Adrenal gland (tissue), 5 donors: ENCODE results near the gene TACC2.

Experiments used
- POLR2A ChIP-seq, 2 donors: fragments of 450-650 bp; IDR thresholded peaks; one replicate each; pipeline ENCODE4 v1.6.1; 2017; ENCODE audit warnings: antibody characterized with exemption in 2 of 2, mild to moderate bottlenecking in 2 of 2, moderate library complexity in 1 of 2
- TF ChIP-seq, protein P1 (sequence below), 6 experiments: fragments of 450-650 bp in 4 of 6; fragments of 200-600 bp in 2 of 6; sonication (generic) in 1 of 6; IDR thresholded peaks; 1 replicate in 5 of 6; 2 replicates in 1 of 6; pipeline versions ENCODE4 v1.5.1 to v1.8.0; 2016 to 2021; ENCODE audit warnings: antibody characterized with exemption in 6 of 6, mild to moderate bottlenecking in 2 of 6, moderate library complexity in 1 of 6
- donor health status: DM: no; HTN: no; CAD: no.

DNA sequence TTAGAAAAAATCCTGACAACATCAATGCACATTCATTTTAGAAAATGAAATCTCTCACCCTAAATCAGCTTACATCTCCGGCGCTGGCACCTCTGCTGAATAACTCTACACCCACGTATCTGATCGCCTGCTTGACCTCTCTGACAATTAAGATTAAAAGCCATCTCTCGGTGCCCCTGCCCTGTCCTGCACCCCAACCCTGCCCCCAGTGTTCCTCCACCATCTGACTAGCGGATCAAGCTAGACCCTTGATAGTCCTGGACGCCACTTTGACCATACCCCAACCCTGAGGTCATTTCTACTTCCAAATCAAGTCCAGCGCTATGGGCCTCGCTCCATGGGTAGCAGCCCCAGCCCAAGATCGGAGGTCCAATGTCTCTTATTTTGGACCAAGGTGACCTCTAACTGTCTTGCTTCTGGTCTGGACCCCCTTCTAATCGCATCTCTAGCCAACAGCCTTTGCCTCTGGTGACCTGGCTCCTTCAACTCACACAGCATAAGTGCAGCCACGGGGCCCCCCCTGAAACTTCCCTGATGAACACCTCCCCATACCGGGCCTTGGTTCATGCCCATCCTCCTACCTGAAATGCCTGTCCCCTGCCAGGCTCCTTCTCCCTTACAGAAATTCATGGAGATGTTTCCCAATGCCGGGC, 310.6 kb downstream of the TACC2 start:
- TF ChIP-seq, protein P1, sequence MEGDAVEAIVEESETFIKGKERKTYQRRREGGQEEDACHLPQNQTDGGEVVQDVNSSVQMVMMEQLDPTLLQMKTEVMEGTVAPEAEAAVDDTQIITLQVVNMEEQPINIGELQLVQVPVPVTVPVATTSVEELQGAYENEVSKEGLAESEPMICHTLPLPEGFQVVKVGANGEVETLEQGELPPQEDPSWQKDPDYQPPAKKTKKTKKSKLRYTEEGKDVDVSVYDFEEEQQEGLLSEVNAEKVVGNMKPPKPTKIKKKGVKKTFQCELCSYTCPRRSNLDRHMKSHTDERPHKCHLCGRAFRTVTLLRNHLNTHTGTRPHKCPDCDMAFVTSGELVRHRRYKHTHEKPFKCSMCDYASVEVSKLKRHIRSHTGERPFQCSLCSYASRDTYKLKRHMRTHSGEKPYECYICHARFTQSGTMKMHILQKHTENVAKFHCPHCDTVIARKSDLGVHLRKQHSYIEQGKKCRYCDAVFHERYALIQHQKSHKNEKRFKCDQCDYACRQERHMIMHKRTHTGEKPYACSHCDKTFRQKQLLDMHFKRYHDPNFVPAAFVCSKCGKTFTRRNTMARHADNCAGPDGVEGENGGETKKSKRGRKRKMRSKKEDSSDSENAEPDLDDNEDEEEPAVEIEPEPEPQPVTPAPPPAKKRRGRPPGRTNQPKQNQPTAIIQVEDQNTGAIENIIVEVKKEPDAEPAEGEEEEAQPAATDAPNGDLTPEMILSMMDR (IDR thresholded peaks at IDR 0.05) = no peak
- TF ChIP-seq POLR2A (IDR thresholded peaks at IDR 0.05) = no peak
